Measurements from ENCODE around the gene SLC25A53.

SLC25A53 gene

GRCh38 chrX:104172788-104173187 lies 16.0 kb upstream of the SLC25A53 start:
- DNase-seq (ENCODE audit: insufficient read length, low spot score) (no peak), FAIRE-seq (no peak)
- TF ChIP-seq PAX5 (IDR thresholded peaks at IDR 0.05; ENCODE audit: insufficient read depth, low read length, severe bottlenecking), result no peak
- no peak for TF ChIP-seq POLR2AphosphoS5 (IDR thresholded peaks at IDR 0.05; ENCODE audit: low read depth, low read length)
- TF ChIP-seq POLR2A (IDR thresholded peaks at IDR 0.05; ENCODE audit: low read depth, low read length), result no peak

GRCh38 chrX:104172121-104172520 lies 15.3 kb upstream of the SLC25A53 start:
- TF ChIP-seq POLR2A (IDR thresholded peaks at IDR 0.05; ENCODE audit: low read depth, low read length) (no peak), SPI1 (IDR thresholded peaks at IDR 0.05; ENCODE audit: low read depth, low read length) (no peak), TAF1 (IDR thresholded peaks at IDR 0.05; ENCODE audit: low read depth, low read length) (no peak), PAX5 (IDR thresholded peaks at IDR 0.05; ENCODE audit: insufficient read depth, low read length, severe bottlenecking) (no peak), POU2F2 (IDR thresholded peaks at IDR 0.05; ENCODE audit: low read depth, low read length) (no peak), POLR2AphosphoS5 (IDR thresholded peaks at IDR 0.05; ENCODE audit: low read depth, low read length) (no peak)
- DNase-seq (ENCODE audit: insufficient read length, low spot score) (no peak), FAIRE-seq (no peak)

- FAIRE-seq (no peak), DNase-seq (ENCODE audit: insufficient read length, low spot score) (no peak)
- TF ChIP-seq POLR2A (IDR thresholded peaks at IDR 0.05; ENCODE audit: low read depth, low read length) (no peak), PAX5 (IDR thresholded peaks at IDR 0.05; ENCODE audit: insufficient read depth, low read length, severe bottlenecking) (no peak), POU2F2 (IDR thresholded peaks at IDR 0.05; ENCODE audit: low read depth, low read length) (no peak), TAF1 (IDR thresholded peaks at IDR 0.05; ENCODE audit: low read depth, low read length) (no peak), POLR2AphosphoS5 (IDR thresholded peaks at IDR 0.05; ENCODE audit: low read depth, low read length) (no peak), SPI1 (IDR thresholded peaks at IDR 0.05; ENCODE audit: low read depth, low read length) (no peak)
Observed at GRCh38 chrX:104168127-104168526, 11.3 kb upstream of the SLC25A53 start.

GRCh38 chrX:104166735-104167436 lies 10.1 kb upstream of the SLC25A53 start:
- FAIRE-seq (peak; percentile 52), DNase-seq (ENCODE audit: insufficient read length, low spot score) (no peak)
- no peak for TF ChIP-seq PAX5 (IDR thresholded peaks at IDR 0.05; ENCODE audit: insufficient read depth, low read length, severe bottlenecking)
- TF ChIP-seq POU2F2 (IDR thresholded peaks at IDR 0.05; ENCODE audit: low read depth, low read length), result no peak
- TF ChIP-seq POLR2A (IDR thresholded peaks at IDR 0.05; ENCODE audit: low read depth, low read length), result no peak
- TF ChIP-seq SPI1 (IDR thresholded peaks at IDR 0.05; ENCODE audit: low read depth, low read length), result no peak
- no peak for TF ChIP-seq POLR2AphosphoS5 (IDR thresholded peaks at IDR 0.05; ENCODE audit: low read depth, low read length)
- no peak for TF ChIP-seq TAF1 (IDR thresholded peaks at IDR 0.05; ENCODE audit: low read depth, low read length)

- FAIRE-seq (peak; percentile 95), DNase-seq (ENCODE audit: insufficient read length, low spot score) (peak; percentile 71)
- TF ChIP-seq POLR2A (IDR thresholded peaks at IDR 0.05; ENCODE audit: low read depth, low read length), result peak; percentile 47; the same call in 1 of the 2 replicates
- TF ChIP-seq TAF1 (IDR thresholded peaks at IDR 0.05; ENCODE audit: low read depth, low read length), result no peak
- TF ChIP-seq SPI1 (IDR thresholded peaks at IDR 0.05; ENCODE audit: low read depth, low read length), result 0 out of 2 replicates have a peak, but pooled peaks have one; percentile 9
- no peak for TF ChIP-seq POU2F2 (IDR thresholded peaks at IDR 0.05; ENCODE audit: low read depth, low read length)
Observed at GRCh38 chrX:104165894-104166734, 9.3 kb upstream of the SLC25A53 start, which contains the start of gene FAM199X. Gene FAM199X (plus strand): TSS chrX:104166453. CDS start chrX:104166786, 333 bp downstream.

GRCh38 chrX:104151037-104151436 lies 5.8 kb downstream of the SLC25A53 start:
- no peak for FAIRE-seq
- TF ChIP-seq POLR2A (IDR thresholded peaks at IDR 0.05; ENCODE audit: low read depth, low read length), result no peak
- TF ChIP-seq TAF1 (IDR thresholded peaks at IDR 0.05; ENCODE audit: low read depth, low read length), result no peak
- TF ChIP-seq PAX5 (IDR thresholded peaks at IDR 0.05; ENCODE audit: insufficient read depth, low read length, severe bottlenecking), result no peak
- TF ChIP-seq SPI1 (IDR thresholded peaks at IDR 0.05; ENCODE audit: low read depth, low read length), result no peak
- no peak for TF ChIP-seq POU2F2 (IDR thresholded peaks at IDR 0.05; ENCODE audit: low read depth, low read length)
- no peak for TF ChIP-seq POLR2AphosphoS5 (IDR thresholded peaks at IDR 0.05; ENCODE audit: low read depth, low read length)

GRCh38 chrX:104141087-104141760 lies 15.6 kb downstream of the SLC25A53 start:
- FAIRE-seq (no peak), DNase-seq (ENCODE audit: insufficient read length, low spot score) (no peak)
- TF ChIP-seq PAX5 (IDR thresholded peaks at IDR 0.05; ENCODE audit: insufficient read depth, low read length, severe bottlenecking) (no peak), TAF1 (IDR thresholded peaks at IDR 0.05; ENCODE audit: low read depth, low read length) (no peak), SPI1 (IDR thresholded peaks at IDR 0.05; ENCODE audit: low read depth, low read length) (no peak), POLR2AphosphoS5 (IDR thresholded peaks at IDR 0.05; ENCODE audit: low read depth, low read length) (no peak), POLR2A (IDR thresholded peaks at IDR 0.05; ENCODE audit: low read depth, low read length) (no peak), POU2F2 (IDR thresholded peaks at IDR 0.05; ENCODE audit: low read depth, low read length) (no peak)

More at GRCh38 chrX:104151037-104151436, 5.8 kb downstream of the SLC25A53 start:
- DNase-seq (ENCODE audit: insufficient read length, low spot score), result no peak

- FAIRE-seq (no peak), DNase-seq (ENCODE audit: insufficient read length, low spot score) (no peak)
- TF ChIP-seq PAX5 (IDR thresholded peaks at IDR 0.05; ENCODE audit: insufficient read depth, low read length, severe bottlenecking), result no peak
- TF ChIP-seq TAF1 (IDR thresholded peaks at IDR 0.05; ENCODE audit: low read depth, low read length), result no peak
- no peak for TF ChIP-seq POLR2AphosphoS5 (IDR thresholded peaks at IDR 0.05; ENCODE audit: low read depth, low read length)
- no peak for TF ChIP-seq POLR2A (IDR thresholded peaks at IDR 0.05; ENCODE audit: low read depth, low read length)
Observed at GRCh38 chrX:104137496-104137895, 19.3 kb downstream of the SLC25A53 start.

All from GM12891 (cell line).